ENCODE data around the gene ASCC1. TPM values are rescaled to one million over a fixed set of nuclear protein-coding genes. Genes with fewer than 3 reads are reported as not detected.
A peak's percentile ranks its signal among the peaks of the same experiment; 100 is the strongest.

ASCC1 gene
- total and polyA plus RNA-seq, 4 experiments from 2014 or later: 14.3 to 24.9 (median 18.6) TPM

- H3K36me3 ChIP-seq (ENCODE audit: insufficient read depth, low read length): peaks cover 21% of the 10 kb centered on the region
- H3K27me3 ChIP-seq (ENCODE audit: insufficient read depth, low read length): no peaks in the 10 kb centered on the region
- no peak for DNase-seq
- Mint-ChIP-seq H3K27me3 (no peaks in the 10 kb centered on the region), H3K4me3 (peak overlapping the region in 3 of 8 donors; percentile 22 to 69 (median 44)), H3K4me1 (peaks cover 36 to 57% (median 45%) of the 10 kb centered on the region in 4 donors), H3K36me3 (peaks cover 13 to 41% of the 10 kb centered on the region in 2 donors), H3K9me3 (no peaks in the 10 kb centered on the region), H3K27ac (peak overlapping the region; percentile 17 to 91 (median 78))
- ChIA-PET POLR2A (ENCODE audit: partially characterized antibody) (interaction anchor here (0.6 to 1.7 kb wide), 8 partner anchors 24 to 135 kb away, joined by 3 to 6 read pairs (median 4); partner anchors contain the start of gene SPOCK2), CTCF (ENCODE audit: partially characterized antibody) (interaction anchor here (1.0 to 9.1 kb wide), 12 partner anchors 14 to 327 kb away, joined by 3 to 89 read pairs (median 6); no protein-coding TSS in a partner anchor)
- H3K27ac ChIP-seq (ENCODE audit: low read depth, low read length): no peak overlapping the region
- no peaks in the 10 kb centered on the region for H3K9me3 ChIP-seq (ENCODE audit: control insufficient read depth in 1 of 2, low read length in 2 of 2)
- H3K4me3 ChIP-seq (ENCODE audit: low read length in 2 of 2): no peak overlapping the region
- H3K4me1 ChIP-seq (ENCODE audit: insufficient read depth, low read length): peaks cover 54% of the 10 kb centered on the region
- intact Hi-C loops (cut with micrococcal nuclease): loop anchor here (1.0 to 2.0 kb wide), 4 partner anchors 97 to 327 kb away; no protein-coding TSS in a partner anchor
Observed at GRCh38 chr10:72223743-72224101, 7.6 kb upstream of the ASCC1 start.

GRCh38 chr10:72221278-72221677, 5.2 kb upstream of the ASCC1 start:
- Mint-ChIP-seq H3K4me1 (peaks cover 30 to 63% (median 43%) of the 10 kb centered on the region in 4 donors), H3K9me3 (no peaks in the 10 kb centered on the region), H3K27me3 (no peaks in the 10 kb centered on the region), H3K36me3 (peaks cover 13 to 36% of the 10 kb centered on the region in 2 donors), H3K27ac (no peak overlapping the region), H3K4me3 (no peak overlapping the region)
- Histone ChIP-seq H3K36me3 (ENCODE audit: insufficient read depth, low read length) (peaks cover 14% of the 10 kb centered on the region), H3K4me3 (ENCODE audit: low read length in 2 of 2) (no peak overlapping the region), H3K4me1 (ENCODE audit: insufficient read depth, low read length) (peaks cover 53% of the 10 kb centered on the region), H3K27ac (ENCODE audit: low read depth, low read length) (no peak overlapping the region), H3K27me3 (ENCODE audit: insufficient read depth, low read length) (no peaks in the 10 kb centered on the region), H3K9me3 (ENCODE audit: control insufficient read depth in 1 of 2, low read length in 2 of 2) (no peaks in the 10 kb centered on the region)
- no peak for DNase-seq
- POLR2A ChIA-PET (ENCODE audit: partially characterized antibody): interaction anchor here (0.6 to 2.2 kb wide), 4 partner anchors 76 to 1924 kb away, joined by 3 to 6 read pairs (median 4); partner anchors contain the start of gene DNAJB12
- intact Hi-C loops (cut with micrococcal nuclease): no loop called here
- CTCF ChIA-PET (ENCODE audit: partially characterized antibody): interaction anchor here (0.6 to 9.1 kb wide), 20 partner anchors 10 to 310 kb away, joined by 3 to 89 read pairs (median 4); no protein-coding TSS in a partner anchor

GRCh38 chr10:72220637-72221036, 4.6 kb upstream of the ASCC1 start:
- intact Hi-C loops (cut with micrococcal nuclease): no loop called here
- Mint-ChIP-seq H3K4me1 (peaks cover 31 to 63% (median 46%) of the 10 kb centered on the region in 4 donors), H3K36me3 (peaks cover 13 to 39% of the 10 kb centered on the region in 2 donors), H3K4me3 (no peak overlapping the region), H3K9me3 (no peaks in the 10 kb centered on the region), H3K27me3 (no peaks in the 10 kb centered on the region), H3K27ac (peak overlapping the region in 3 of 7 donors; percentile 27 to 88 (median 46))
- H3K36me3 ChIP-seq (ENCODE audit: insufficient read depth, low read length): peaks cover 14% of the 10 kb centered on the region
- H3K4me3 ChIP-seq (ENCODE audit: low read length in 2 of 2): no peak overlapping the region
- peaks cover 51% of the 10 kb centered on the region for H3K4me1 ChIP-seq (ENCODE audit: insufficient read depth, low read length)
- DNase-seq: no peak
- no peaks in the 10 kb centered on the region for H3K9me3 ChIP-seq (ENCODE audit: control insufficient read depth in 1 of 2, low read length in 2 of 2)
- no peak overlapping the region for H3K27ac ChIP-seq (ENCODE audit: low read depth, low read length)
- ChIA-PET CTCF (ENCODE audit: partially characterized antibody) (interaction anchor here (0.6 to 9.1 kb wide), 13 partner anchors 11 to 310 kb away, joined by 3 to 89 read pairs (median 3); no protein-coding TSS in a partner anchor), POLR2A (ENCODE audit: partially characterized antibody) (interaction anchor here (0.6 to 0.9 kb wide), 4 partner anchors 116 to 1923 kb away, joined by 3 to 4 read pairs (median 4); partner anchors contain the start of gene DNAJB12)
- no peaks in the 10 kb centered on the region for H3K27me3 ChIP-seq (ENCODE audit: insufficient read depth, low read length)

GRCh38 chr10:72219235-72219814, 3.2 kb upstream of the ASCC1 start:
- H3K27me3 ChIP-seq (ENCODE audit: insufficient read depth, low read length): no peaks in the 10 kb centered on the region
- Mint-ChIP-seq H3K36me3 (peaks cover 13 to 39% of the 10 kb centered on the region in 2 donors), H3K27me3 (no peaks in the 10 kb centered on the region), H3K27ac (peak overlapping the region; percentile 48 to 97 (median 85)), H3K9me3 (no peaks in the 10 kb centered on the region), H3K4me3 (peak overlapping the region in 7 of 8 donors; percentile 40 to 79 (median 67)), H3K4me1 (peaks cover 35 to 69% (median 52%) of the 10 kb centered on the region in 4 donors)
- H3K4me3 ChIP-seq (ENCODE audit: low read length in 2 of 2): no peak overlapping the region
- peaks cover 61% of the 10 kb centered on the region for H3K4me1 ChIP-seq (ENCODE audit: insufficient read depth, low read length)
- POLR2A ChIA-PET (ENCODE audit: partially characterized antibody): interaction anchor here (0.9 to 5.7 kb wide), 9 partner anchors 9 to 133 kb away, joined by 3 to 125 read pairs (median 4); partner anchors contain the start of gene SPOCK2
- H3K9me3 ChIP-seq (ENCODE audit: control insufficient read depth in 1 of 2, low read length in 2 of 2): no peaks in the 10 kb centered on the region
- H3K27ac ChIP-seq (ENCODE audit: low read depth, low read length): peak overlapping the region; percentile 18
- CTCF ChIA-PET (ENCODE audit: partially characterized antibody): interaction anchor here (1.0 to 9.1 kb wide), 14 partner anchors 11 to 323 kb away, joined by 3 to 89 read pairs (median 4); no protein-coding TSS in a partner anchor
- peaks cover 8% of the 10 kb centered on the region for H3K36me3 ChIP-seq (ENCODE audit: insufficient read depth, low read length)
- intact Hi-C loops (cut with micrococcal nuclease): loop anchor here (2.0 to 10.0 kb wide), 4 partner anchors 43 to 157 kb away; partner anchors contain the start of gene DDIT4
- no peak for DNase-seq

- intact Hi-C loops (cut with micrococcal nuclease): loop anchor here (2.0 to 10.0 kb wide), 4 partner anchors 44 to 156 kb away; partner anchors contain the start of gene DDIT4
Observed at GRCh38 chr10:72218726-72219125, 2.6 kb upstream of the ASCC1 start.

GRCh38 chr10:72218325-72218724, 2.2 kb upstream of the ASCC1 start:
- Mint-ChIP-seq H3K27me3 (no peaks in the 10 kb centered on the region), H3K27ac (peak overlapping the region; percentile 33 to 97 (median 85)), H3K4me1 (peaks cover 28 to 61% (median 45%) of the 10 kb centered on the region in 4 donors), H3K4me3 (peak overlapping the region; percentile 40 to 79 (median 68)), H3K36me3 (peaks cover 13 to 31% of the 10 kb centered on the region in 2 donors), H3K9me3 (no peaks in the 10 kb centered on the region)
- CTCF ChIA-PET (ENCODE audit: partially characterized antibody): interaction anchor here (1.0 to 9.1 kb wide), 11 partner anchors 12 to 322 kb away, joined by 3 to 89 read pairs (median 4); no protein-coding TSS in a partner anchor
- peaks cover 56% of the 10 kb centered on the region for H3K4me1 ChIP-seq (ENCODE audit: insufficient read depth, low read length)
- H3K27ac ChIP-seq (ENCODE audit: low read depth, low read length): peak overlapping the region; percentile 30
- H3K27me3 ChIP-seq (ENCODE audit: insufficient read depth, low read length): no peaks in the 10 kb centered on the region
- no peaks in the 10 kb centered on the region for H3K9me3 ChIP-seq (ENCODE audit: control insufficient read depth in 1 of 2, low read length in 2 of 2)
- intact Hi-C loops (cut with micrococcal nuclease): loop anchor here (2.0 to 10.0 kb wide), 4 partner anchors 44 to 156 kb away; partner anchors contain the start of gene DDIT4
- H3K4me3 ChIP-seq (ENCODE audit: low read length in 2 of 2): no peak overlapping the region
- POLR2A ChIA-PET (ENCODE audit: partially characterized antibody): interaction anchor here (0.9 to 5.7 kb wide), 9 partner anchors 10 to 132 kb away, joined by 3 to 125 read pairs (median 4); partner anchors contain the start of gene SPOCK2
- no peaks in the 10 kb centered on the region for H3K36me3 ChIP-seq (ENCODE audit: insufficient read depth, low read length)
- no peak for DNase-seq

More at GRCh38 chr10:72218726-72219125, 2.6 kb upstream of the ASCC1 start:
- H3K36me3 Mint-ChIP-seq: peaks cover 13 to 35% of the 10 kb centered on the region in 2 donors
- no peaks in the 10 kb centered on the region for H3K27me3 Mint-ChIP-seq
- Histone ChIP-seq H3K36me3 (ENCODE audit: insufficient read depth, low read length) (peaks cover 3% of the 10 kb centered on the region), H3K9me3 (ENCODE audit: control insufficient read depth in 1 of 2, low read length in 2 of 2) (no peaks in the 10 kb centered on the region), H3K27me3 (ENCODE audit: insufficient read depth, low read length) (no peaks in the 10 kb centered on the region), H3K4me3 (ENCODE audit: low read length in 2 of 2) (no peak overlapping the region), H3K27ac (ENCODE audit: low read depth, low read length) (peak overlapping the region; percentile 30), H3K4me1 (ENCODE audit: insufficient read depth, low read length) (peaks cover 60% of the 10 kb centered on the region)
- peak overlapping the region; percentile 40 to 79 (median 68) for H3K4me3 Mint-ChIP-seq
- CTCF ChIA-PET (ENCODE audit: partially characterized antibody): interaction anchor here (1.0 to 9.1 kb wide), 13 partner anchors 11 to 322 kb away, joined by 3 to 89 read pairs (median 4); no protein-coding TSS in a partner anchor
- H3K27ac Mint-ChIP-seq: peak overlapping the region; percentile 33 to 97 (median 85)
- POLR2A ChIA-PET (ENCODE audit: partially characterized antibody): interaction anchor here (0.9 to 5.7 kb wide), 9 partner anchors 10 to 132 kb away, joined by 3 to 125 read pairs (median 4); partner anchors contain the start of gene SPOCK2
- H3K4me1 Mint-ChIP-seq: peaks cover 31 to 64% (median 48%) of the 10 kb centered on the region in 4 donors
- H3K9me3 Mint-ChIP-seq: no peaks in the 10 kb centered on the region
- DNase-seq: no peak

All from CD4-positive, alpha-beta memory T cell (primary cell).